ENCODE results near the gene SAMD11. TPM values are rescaled to one million over a fixed set of nuclear protein-coding genes. Genes with fewer than 3 reads are reported as not detected.

SAMD11 gene
- total RNA-seq, 1 donor from 2014 or later, result 6.0 TPM

- Mint-ChIP-seq H3K4me1 (ENCODE audit: low read depth, unreplicated experiment) (no peaks in the 10 kb centered on the region), H3K36me3 (ENCODE audit: low read depth, unreplicated experiment) (peaks cover 19% of the 10 kb centered on the region), H3K4me3 (ENCODE audit: unreplicated experiment) (no peak overlapping the region), H3K27me3 (ENCODE audit: low read depth, unreplicated experiment) (peaks cover 2% of the 10 kb centered on the region), H3K9me3 (ENCODE audit: unreplicated experiment) (no peaks in the 10 kb centered on the region), H3K27ac (ENCODE audit: unreplicated experiment) (no peak overlapping the region)
- H3K4me1 ChIP-seq (ENCODE audit: insufficient read depth, low read length), result no peaks in the 10 kb centered on the region
- peaks cover 17% of the 10 kb centered on the region for H3K79me2 ChIP-seq (ENCODE audit: insufficient read depth, low read length)
- no peaks in the 10 kb centered on the region for H3K27me3 ChIP-seq (ENCODE audit: insufficient read depth, low read length)
- peaks cover 50% of the 10 kb centered on the region for H4K20me1 ChIP-seq (ENCODE audit: insufficient read depth, low read length)
- peaks cover 26% of the 10 kb centered on the region for H3K36me3 ChIP-seq (ENCODE audit: insufficient read depth, low read length)
- no peak for DNase-seq (ENCODE audit: low read depth)
- FAIRE-seq, result no peak
- H2AFZ ChIP-seq (ENCODE audit: low read depth, low read length), result no peak overlapping the region
- no peak overlapping the region for H3K4me3 ChIP-seq (ENCODE audit: insufficient read depth, low read depth, low read length)
- H3K9me3 ChIP-seq (ENCODE audit: insufficient read depth, low read depth, low read length), result no peaks in the 10 kb centered on the region
- no peak overlapping the region for H3K9ac ChIP-seq (ENCODE audit: low read length)
- TF ChIP-seq EZH2 (IDR thresholded peaks at IDR 0.05; ENCODE audit: insufficient read depth, low read length) (no peak), CTCF (IDR thresholded peaks at IDR 0.05; ENCODE audit: insufficient read depth, low read depth, low read length) (no peak)
- no peak overlapping the region for H3K4me2 ChIP-seq (ENCODE audit: low read length)
- H3K27ac ChIP-seq (ENCODE audit: low read depth, low read length), result no peak overlapping the region
Measured at GRCh38 chr1:952201-952600, 28.5 kb downstream of the SAMD11 start.

GRCh38 chr1:952603-953002 is 28.9 kb downstream of the SAMD11 start:
- Histone ChIP-seq H3K79me2 (ENCODE audit: insufficient read depth, low read length) (peaks cover 21% of the 10 kb centered on the region), H3K27ac (ENCODE audit: low read depth, low read length) (no peak overlapping the region), H3K4me1 (ENCODE audit: insufficient read depth, low read length) (no peaks in the 10 kb centered on the region), H3K27me3 (ENCODE audit: insufficient read depth, low read length) (no peaks in the 10 kb centered on the region), H3K4me2 (ENCODE audit: low read length) (no peak overlapping the region), H3K36me3 (ENCODE audit: insufficient read depth, low read length) (peaks cover 26% of the 10 kb centered on the region), H3K4me3 (ENCODE audit: insufficient read depth, low read depth, low read length) (no peak overlapping the region), H3K9me3 (ENCODE audit: insufficient read depth, low read depth, low read length) (no peaks in the 10 kb centered on the region), H2AFZ (ENCODE audit: low read depth, low read length) (no peak overlapping the region), H3K9ac (ENCODE audit: low read length) (no peak overlapping the region), H4K20me1 (ENCODE audit: insufficient read depth, low read length) (peaks cover 54% of the 10 kb centered on the region)
- Mint-ChIP-seq H3K9me3 (ENCODE audit: unreplicated experiment) (no peaks in the 10 kb centered on the region), H3K27me3 (ENCODE audit: low read depth, unreplicated experiment) (peaks cover 2% of the 10 kb centered on the region), H3K4me3 (ENCODE audit: unreplicated experiment) (no peak overlapping the region), H3K4me1 (ENCODE audit: low read depth, unreplicated experiment) (peaks cover 2% of the 10 kb centered on the region), H3K36me3 (ENCODE audit: low read depth, unreplicated experiment) (peaks cover 18% of the 10 kb centered on the region), H3K27ac (ENCODE audit: unreplicated experiment) (no peak overlapping the region)
- FAIRE-seq (no peak), DNase-seq (ENCODE audit: low read depth) (no peak)
- TF ChIP-seq CTCF (IDR thresholded peaks at IDR 0.05; ENCODE audit: insufficient read depth, low read depth, low read length), result no peak
- TF ChIP-seq EZH2 (IDR thresholded peaks at IDR 0.05; ENCODE audit: insufficient read depth, low read length), result no peak

GRCh38 chr1:953524-954320 is 30.0 kb downstream of the SAMD11 start:
- Histone ChIP-seq H3K36me3 (ENCODE audit: insufficient read depth, low read length) (peaks cover 26% of the 10 kb centered on the region), H3K27me3 (ENCODE audit: insufficient read depth, low read length) (no peaks in the 10 kb centered on the region), H3K9me3 (ENCODE audit: insufficient read depth, low read depth, low read length) (no peaks in the 10 kb centered on the region), H3K27ac (ENCODE audit: low read depth, low read length) (no peak overlapping the region), H3K4me1 (ENCODE audit: insufficient read depth, low read length) (no peaks in the 10 kb centered on the region), H3K79me2 (ENCODE audit: insufficient read depth, low read length) (peaks cover 32% of the 10 kb centered on the region), H3K4me2 (ENCODE audit: low read length) (no peak overlapping the region), H3K9ac (ENCODE audit: low read length) (no peak overlapping the region), H3K4me3 (ENCODE audit: insufficient read depth, low read depth, low read length) (no peak overlapping the region), H4K20me1 (ENCODE audit: insufficient read depth, low read length) (peaks cover 60% of the 10 kb centered on the region), H2AFZ (ENCODE audit: low read depth, low read length) (no peak overlapping the region)
- FAIRE-seq (no peak), DNase-seq (ENCODE audit: low read depth) (no peak)
- no peaks in the 10 kb centered on the region for H3K9me3 Mint-ChIP-seq (ENCODE audit: unreplicated experiment)
- H3K27ac Mint-ChIP-seq (ENCODE audit: unreplicated experiment), result no peak overlapping the region
- TF ChIP-seq EZH2 (IDR thresholded peaks at IDR 0.05; ENCODE audit: insufficient read depth, low read length) (no peak), CTCF (IDR thresholded peaks at IDR 0.05; ENCODE audit: insufficient read depth, low read depth, low read length) (no peak)
- no peak overlapping the region for H3K4me3 Mint-ChIP-seq (ENCODE audit: unreplicated experiment)
- peaks cover 2% of the 10 kb centered on the region for H3K27me3 Mint-ChIP-seq (ENCODE audit: low read depth, unreplicated experiment)
- H3K4me1 Mint-ChIP-seq (ENCODE audit: low read depth, unreplicated experiment), result peaks cover 7% of the 10 kb centered on the region
- H3K36me3 Mint-ChIP-seq (ENCODE audit: low read depth, unreplicated experiment), result peaks cover 18% of the 10 kb centered on the region

Data from astrocyte (in vitro differentiated cells and primary cell).